Measurements from ENCODE around the gene UBE2QL1.

The UBE2QL1 gene

DNA sequence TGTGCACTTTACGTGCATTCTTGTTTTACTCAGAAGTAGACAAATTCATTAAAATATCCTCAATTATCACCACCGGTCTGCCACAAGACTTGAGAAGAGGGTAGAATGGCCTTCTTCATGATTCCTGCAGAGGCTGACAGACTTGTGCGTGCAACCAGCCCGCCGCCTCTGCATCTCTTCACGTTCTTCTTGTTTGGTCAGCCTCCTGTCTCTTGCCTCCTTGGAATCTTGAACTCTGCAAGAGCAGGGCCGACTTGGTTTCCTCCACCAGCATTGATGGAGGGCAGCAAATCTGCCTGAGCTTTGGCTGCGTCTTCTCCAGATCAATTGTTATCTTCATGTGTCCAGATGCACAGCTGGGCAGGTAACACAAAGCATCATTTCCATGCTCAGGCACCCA, 20.2 kb downstream of the UBE2QL1 start:
- Mint-ChIP-seq H3K4me1 (ENCODE audit: low read depth) (no peaks in the 10 kb centered on the region), H3K27me3 (ENCODE audit: low read depth) (peaks cover 16% of the 10 kb centered on the region)

GRCh38 chr5:6469836-6470235, 21.2 kb downstream of the UBE2QL1 start:
- no peaks in the 10 kb centered on the region for H3K9me3 Mint-ChIP-seq
- no peak overlapping the region for H3K4me3 Mint-ChIP-seq
- H3K4me1 Mint-ChIP-seq (ENCODE audit: low read depth): no peaks in the 10 kb centered on the region
- no peak overlapping the region for H3K27ac Mint-ChIP-seq
- no peaks in the 10 kb centered on the region for H3K36me3 Mint-ChIP-seq (ENCODE audit: low read depth)
- H3K27me3 Mint-ChIP-seq (ENCODE audit: low read depth): peaks cover 16% of the 10 kb centered on the region
- DNase-seq (ENCODE audit: low spot score): no peak

More for the DNA sequence above, 20.2 kb downstream of the UBE2QL1 start:
- Mint-ChIP-seq H3K9me3 (no peaks in the 10 kb centered on the region), H3K27ac (no peak overlapping the region), H3K36me3 (ENCODE audit: low read depth) (no peaks in the 10 kb centered on the region), H3K4me3 (no peak overlapping the region)
- DNase-seq (ENCODE audit: low spot score): no peak

DNA sequence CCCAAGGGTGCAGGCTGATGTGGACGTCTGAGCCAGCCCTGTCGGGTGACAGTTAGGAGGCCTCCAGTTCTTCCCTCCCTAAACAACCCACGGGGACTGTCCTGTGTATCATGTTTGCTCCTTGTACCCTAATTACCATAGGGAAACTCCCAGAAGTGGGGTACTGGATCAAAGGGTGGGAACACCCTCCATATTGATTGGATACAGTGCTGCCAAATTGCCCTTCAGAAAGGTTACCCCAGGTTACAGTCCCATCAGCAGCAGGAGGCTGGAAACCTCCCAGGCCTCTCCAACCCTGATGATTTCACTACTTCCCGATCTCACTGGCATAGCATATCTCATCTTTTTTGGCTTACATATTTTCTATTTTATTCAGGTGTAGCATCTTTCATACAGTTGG, 22.0 kb downstream of the UBE2QL1 start:
- H3K9me3 Mint-ChIP-seq: no peaks in the 10 kb centered on the region
- no peak overlapping the region for H3K27ac Mint-ChIP-seq
- DNase-seq (ENCODE audit: low spot score): no peak
- H3K4me3 Mint-ChIP-seq: no peak overlapping the region
- H3K27me3 Mint-ChIP-seq (ENCODE audit: low read depth): peaks cover 16% of the 10 kb centered on the region
- no peaks in the 10 kb centered on the region for H3K4me1 Mint-ChIP-seq (ENCODE audit: low read depth)
- H3K36me3 Mint-ChIP-seq (ENCODE audit: low read depth): no peaks in the 10 kb centered on the region

DNA sequence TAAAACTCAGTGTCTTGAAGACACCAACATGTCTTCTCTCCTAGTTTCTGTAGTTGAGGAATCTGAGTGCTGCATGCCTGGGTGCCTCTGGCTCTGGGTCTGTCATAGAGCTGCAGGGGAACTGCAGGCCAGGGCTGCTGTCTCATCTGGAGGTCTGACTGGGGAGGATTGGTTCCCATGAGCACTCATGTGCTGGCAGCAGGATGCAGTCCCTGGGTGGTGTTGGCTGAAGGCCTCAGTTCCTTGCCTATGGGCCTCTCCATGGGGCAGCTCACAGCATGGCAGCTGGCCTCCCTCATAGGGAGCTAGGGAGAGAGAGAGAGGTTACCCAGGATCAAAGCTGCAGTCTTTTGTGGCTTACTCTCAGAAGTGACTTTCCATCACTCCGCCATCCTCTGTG, 22.6 kb downstream of the UBE2QL1 start:
- Mint-ChIP-seq H3K9me3 (no peaks in the 10 kb centered on the region), H3K27me3 (ENCODE audit: low read depth) (peaks cover 13% of the 10 kb centered on the region)

GRCh38 chr5:6472792-6473191, 24.1 kb downstream of the UBE2QL1 start:
- Mint-ChIP-seq H3K4me1 (ENCODE audit: low read depth) (no peaks in the 10 kb centered on the region), H3K36me3 (ENCODE audit: low read depth) (no peaks in the 10 kb centered on the region), H3K27me3 (ENCODE audit: low read depth) (peaks cover 15% of the 10 kb centered on the region), H3K4me3 (no peak overlapping the region), H3K27ac (no peak overlapping the region), H3K9me3 (no peaks in the 10 kb centered on the region)
- no peak for DNase-seq (ENCODE audit: low spot score)

More for the DNA sequence above, 22.6 kb downstream of the UBE2QL1 start:
- H3K27ac Mint-ChIP-seq: no peak overlapping the region
- no peaks in the 10 kb centered on the region for H3K4me1 Mint-ChIP-seq (ENCODE audit: low read depth)
- DNase-seq (ENCODE audit: low spot score): no peak
- no peaks in the 10 kb centered on the region for H3K36me3 Mint-ChIP-seq (ENCODE audit: low read depth)
- no peak overlapping the region for H3K4me3 Mint-ChIP-seq

- Mint-ChIP-seq H3K36me3 (ENCODE audit: low read depth) (no peaks in the 10 kb centered on the region), H3K27me3 (ENCODE audit: low read depth) (peaks cover 11% of the 10 kb centered on the region), H3K9me3 (no peaks in the 10 kb centered on the region), H3K27ac (no peak overlapping the region), H3K4me1 (ENCODE audit: low read depth) (no peaks in the 10 kb centered on the region), H3K4me3 (no peak overlapping the region)
- DNase-seq (ENCODE audit: low spot score): no peak
Observed at GRCh38 chr5:6473284-6473683, 24.6 kb downstream of the UBE2QL1 start.

- Mint-ChIP-seq H3K9me3 (no peaks in the 10 kb centered on the region), H3K27me3 (ENCODE audit: low read depth) (peaks cover 8% of the 10 kb centered on the region), H3K27ac (no peak overlapping the region), H3K4me1 (ENCODE audit: low read depth) (no peaks in the 10 kb centered on the region), H3K4me3 (no peak overlapping the region), H3K36me3 (ENCODE audit: low read depth) (no peaks in the 10 kb centered on the region)
- DNase-seq (ENCODE audit: low spot score): no peak
Observed at GRCh38 chr5:6475626-6476312, 27.1 kb downstream of the UBE2QL1 start.

DNA sequence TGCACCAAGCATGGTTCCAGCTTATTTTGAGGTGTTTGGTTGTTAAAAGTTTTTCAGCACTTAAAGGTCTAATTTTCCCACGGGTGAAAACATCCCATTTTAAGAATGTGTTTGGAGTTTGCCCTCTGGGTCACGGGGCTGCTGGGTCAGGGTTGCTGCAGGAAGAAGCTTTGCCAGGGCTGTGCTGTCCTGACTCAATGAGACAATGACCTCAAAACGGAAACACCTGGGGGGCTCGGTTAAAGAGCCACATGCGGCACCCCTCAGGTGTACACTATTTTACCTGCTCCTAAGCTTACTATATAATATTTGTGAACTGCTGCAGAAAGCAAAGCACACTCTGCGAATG, 27.6 kb downstream of the UBE2QL1 start:
- Mint-ChIP-seq H3K27ac (no peak overlapping the region), H3K27me3 (ENCODE audit: low read depth) (peaks cover 8% of the 10 kb centered on the region)

DNA sequence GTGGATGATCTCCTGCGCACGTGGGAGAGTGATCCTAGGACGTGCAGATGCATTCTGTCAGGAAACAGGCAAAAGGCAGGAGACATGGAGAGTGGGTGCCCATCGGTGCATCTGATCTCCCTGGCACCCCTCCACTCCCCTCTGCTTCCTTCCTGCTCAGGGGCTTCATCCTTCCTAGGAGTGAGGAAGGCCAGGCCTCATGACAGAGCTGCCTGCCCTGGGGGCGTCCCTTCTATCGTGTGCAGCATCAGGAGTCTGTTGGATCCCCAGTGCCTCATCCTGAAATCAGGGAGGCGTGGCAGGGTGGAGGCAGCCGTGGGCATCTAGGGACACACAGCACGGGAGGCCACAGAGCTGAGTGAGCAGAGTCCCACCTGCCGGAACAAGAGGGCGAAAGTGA, 30.1 kb downstream of the UBE2QL1 start:
- H3K4me3 Mint-ChIP-seq: no peak overlapping the region
- H3K36me3 Mint-ChIP-seq (ENCODE audit: low read depth): no peaks in the 10 kb centered on the region
- DNase-seq (ENCODE audit: low spot score): no peak
- no peak overlapping the region for H3K27ac Mint-ChIP-seq
- H3K9me3 Mint-ChIP-seq: no peaks in the 10 kb centered on the region
- H3K4me1 Mint-ChIP-seq (ENCODE audit: low read depth): peaks cover 4% of the 10 kb centered on the region
- peaks cover 3% of the 10 kb centered on the region for H3K27me3 Mint-ChIP-seq (ENCODE audit: low read depth)

More for the DNA sequence above, 27.6 kb downstream of the UBE2QL1 start:
- Mint-ChIP-seq H3K36me3 (ENCODE audit: low read depth) (no peaks in the 10 kb centered on the region), H3K4me1 (ENCODE audit: low read depth) (no peaks in the 10 kb centered on the region), H3K4me3 (no peak overlapping the region), H3K9me3 (no peaks in the 10 kb centered on the region)
- no peak for DNase-seq (ENCODE audit: low spot score)

DNA sequence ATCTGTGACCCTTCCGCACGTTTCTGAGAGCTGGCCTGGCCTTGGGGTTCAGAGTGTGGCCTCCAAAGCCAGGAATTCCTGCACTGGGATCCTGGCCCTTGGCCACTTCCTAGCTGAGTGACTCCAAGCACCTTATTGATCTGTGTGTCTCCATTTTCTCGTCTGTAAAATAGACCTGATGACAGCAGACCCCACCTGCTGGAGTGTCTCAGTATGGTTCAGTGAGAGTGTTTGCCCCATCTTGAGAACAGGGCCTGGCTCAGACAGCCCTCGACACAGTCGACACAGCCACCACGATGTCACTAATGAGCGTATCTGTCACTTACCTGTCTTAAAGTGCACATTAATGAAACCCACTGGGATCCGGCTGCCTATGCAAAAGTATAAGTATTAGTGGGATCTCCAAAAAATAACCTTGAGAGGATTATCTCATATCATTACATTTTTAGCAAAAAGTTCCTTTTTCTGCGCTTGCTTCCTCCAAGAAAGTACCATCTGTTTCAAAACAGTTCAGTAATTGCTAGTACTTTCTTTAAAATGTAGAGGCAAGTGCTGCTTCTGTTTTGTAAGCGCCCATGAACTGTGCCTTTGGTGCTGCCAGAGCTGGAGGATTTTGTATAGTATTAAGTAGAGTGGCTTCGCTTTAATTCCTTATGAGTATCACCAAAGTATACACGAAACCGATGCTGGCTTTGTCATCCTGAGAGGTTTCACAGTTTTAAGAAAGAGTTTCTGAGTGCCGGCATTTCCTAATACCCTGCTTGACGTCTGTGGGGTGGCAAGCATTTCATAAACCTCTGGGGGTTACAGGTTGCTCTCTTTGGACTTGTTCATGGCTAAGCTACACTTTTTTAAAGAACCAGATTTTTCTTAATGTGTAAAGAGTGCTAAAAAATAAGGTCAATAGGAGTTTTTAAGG, 31.7 kb downstream of the UBE2QL1 start:
- H3K36me3 Mint-ChIP-seq (ENCODE audit: low read depth): no peaks in the 10 kb centered on the region
- no peak overlapping the region for H3K27ac Mint-ChIP-seq
- DNase-seq (ENCODE audit: low spot score): no peak
- H3K9me3 Mint-ChIP-seq: no peaks in the 10 kb centered on the region
- H3K4me1 Mint-ChIP-seq (ENCODE audit: low read depth): peaks cover 8% of the 10 kb centered on the region
- H3K27me3 Mint-ChIP-seq (ENCODE audit: low read depth): peaks cover 5% of the 10 kb centered on the region
- H3K4me3 Mint-ChIP-seq: no peak overlapping the region

GRCh38 chr5:6482735-6483134, 34.1 kb downstream of the UBE2QL1 start:
- no peaks in the 10 kb centered on the region for H3K36me3 Mint-ChIP-seq (ENCODE audit: low read depth)
- H3K9me3 Mint-ChIP-seq: no peaks in the 10 kb centered on the region
- DNase-seq (ENCODE audit: low spot score): no peak
- H3K27me3 Mint-ChIP-seq (ENCODE audit: low read depth): peaks cover 21% of the 10 kb centered on the region
- peaks cover 16% of the 10 kb centered on the region for H3K4me1 Mint-ChIP-seq (ENCODE audit: low read depth)
- H3K4me3 Mint-ChIP-seq: no peak overlapping the region
- no peak overlapping the region for H3K27ac Mint-ChIP-seq

- H3K4me3 Mint-ChIP-seq: no peak overlapping the region
- H3K9me3 Mint-ChIP-seq: no peaks in the 10 kb centered on the region
- DNase-seq (ENCODE audit: low spot score): peak; percentile 40
- peaks cover 31% of the 10 kb centered on the region for H3K27me3 Mint-ChIP-seq (ENCODE audit: low read depth)
- H3K36me3 Mint-ChIP-seq (ENCODE audit: low read depth): no peaks in the 10 kb centered on the region
- H3K27ac Mint-ChIP-seq: no peak overlapping the region
- peaks cover 20% of the 10 kb centered on the region for H3K4me1 Mint-ChIP-seq (ENCODE audit: low read depth)
Observed at GRCh38 chr5:6483880-6484382, 35.3 kb downstream of the UBE2QL1 start.

GRCh38 chr5:6484446-6484845, 35.8 kb downstream of the UBE2QL1 start:
- Mint-ChIP-seq H3K4me1 (ENCODE audit: low read depth) (peaks cover 20% of the 10 kb centered on the region), H3K27me3 (ENCODE audit: low read depth) (peaks cover 34% of the 10 kb centered on the region), H3K27ac (no peak overlapping the region), H3K36me3 (ENCODE audit: low read depth) (no peaks in the 10 kb centered on the region), H3K9me3 (no peaks in the 10 kb centered on the region), H3K4me3 (no peak overlapping the region)
- no peak for DNase-seq (ENCODE audit: low spot score)

GRCh38 chr5:6484899-6485298, 36.2 kb downstream of the UBE2QL1 start:
- H3K4me1 Mint-ChIP-seq (ENCODE audit: low read depth): peaks cover 20% of the 10 kb centered on the region
- H3K4me3 Mint-ChIP-seq: peak overlapping the region; percentile 21
- no peak for DNase-seq (ENCODE audit: low spot score)
- H3K27ac Mint-ChIP-seq: no peak overlapping the region
- H3K27me3 Mint-ChIP-seq (ENCODE audit: low read depth): peaks cover 34% of the 10 kb centered on the region
- no peaks in the 10 kb centered on the region for H3K36me3 Mint-ChIP-seq (ENCODE audit: low read depth)
- H3K9me3 Mint-ChIP-seq: no peaks in the 10 kb centered on the region

Data from T-helper 2 cell treated with Interferon-gamma antibody and Interleukin-4, amounts not matched to agents 5 μg/mL and 100 μg/mL, for 36 hours (primary cell).